Upper lobe of right lung (tissue), 1 donor: ENCODE measurements around the gene HBG1. TPM values are rescaled to one million over a fixed set of nuclear protein-coding genes. Genes with fewer than 3 reads are reported as not detected.
"Not testable (repeated sequence)": the region's sequence is repeated elsewhere in the genome, so short reads cannot be mapped to it uniquely, and the experiment has no call there.

Experiments used
- ATAC-seq: fragments of 200-7000 bp; cut with Tn5 transposase; one replicate; pipeline ENCODE4 v1.9.1; 2020; ENCODE audit warnings: mild to moderate bottlenecking, moderate library complexity
- DNase-seq: peaks from one replicate; pipeline ENCODE4 v3.0.0-alpha.2; 2020
- H3K27ac ChIP-seq: fragments of 200-600 bp; one replicate; pipeline ENCODE4 v1.8.0; 2022
- H3K27me3 ChIP-seq: fragments of 200-600 bp; one replicate; pipeline ENCODE4 v1.8.0; 2022; ENCODE audit warnings: mild to moderate bottlenecking
- H3K36me3 ChIP-seq: fragments of 200-600 bp; one replicate; pipeline ENCODE4 v1.8.0; 2022
- H3K4me1 ChIP-seq: fragments of 200-600 bp; one replicate; pipeline ENCODE4 v1.8.0; 2022
- H3K4me3 ChIP-seq: fragments of 200-600 bp; one replicate; pipeline ENCODE4 v1.8.0; 2022; ENCODE audit warnings: mild to moderate bottlenecking
- H3K9me3 ChIP-seq: fragments of 200-600 bp; one replicate; pipeline ENCODE4 v1.8.0; 2022
- intact Hi-C: fragments of 100-400 bp; cut with DNase I; formaldehyde crosslinking; loops from one replicate; pipeline ENCODE4 v1.11.0; 2022
- total RNA-seq: library from RNA; stranded (reverse); fragmentation: NEBNext Ultra II Directional; extraction: Animal tissue kit (Norgen Biotek cat#: 25700); gene quantifications from one replicate; pipeline ENCODE4 v1.2.1, GENCODE V29; 2021
- TF ChIP-seq, protein P1 (sequence below): fragments of 200-600 bp; IDR thresholded peaks from one replicate; pipeline ENCODE4 v1.8.0; 2022; ENCODE audit warnings: antibody characterized with exemption
- donor health status: DM: no; HTN: yes; CAD: no; lungs with severe emphysema.

The HBG1 gene
- total RNA-seq, 1 donor from 2014 or later, result not detected

DNA sequence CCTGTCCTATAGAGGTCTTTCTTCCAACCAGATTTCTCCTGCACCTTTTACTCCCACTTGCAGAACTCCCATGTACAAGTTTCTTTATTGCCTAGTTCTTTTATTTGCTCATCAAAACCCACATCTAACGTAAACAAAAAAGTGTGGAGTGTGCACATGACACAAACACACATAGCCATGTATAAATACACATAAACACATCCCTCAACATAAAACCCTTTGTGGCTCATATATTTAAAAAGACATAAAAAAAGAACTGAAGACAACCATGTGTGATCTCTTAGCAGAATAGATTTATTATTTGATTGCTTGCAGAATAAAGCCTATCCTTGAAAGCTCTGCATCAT is 3.2 kb upstream of the HBG1 start:
- H3K27me3 ChIP-seq, result no peaks in the 10 kb centered on the region
- no peaks in the 10 kb centered on the region for H3K9me3 ChIP-seq
- no peaks in the 10 kb centered on the region for H3K36me3 ChIP-seq
- ATAC-seq (no peak), DNase-seq (no peak)
- H3K27ac ChIP-seq, result no peak overlapping the region
- H3K4me3 ChIP-seq, result no peak overlapping the region
- intact Hi-C loops, result no loop called here
- TF ChIP-seq, protein P1, sequence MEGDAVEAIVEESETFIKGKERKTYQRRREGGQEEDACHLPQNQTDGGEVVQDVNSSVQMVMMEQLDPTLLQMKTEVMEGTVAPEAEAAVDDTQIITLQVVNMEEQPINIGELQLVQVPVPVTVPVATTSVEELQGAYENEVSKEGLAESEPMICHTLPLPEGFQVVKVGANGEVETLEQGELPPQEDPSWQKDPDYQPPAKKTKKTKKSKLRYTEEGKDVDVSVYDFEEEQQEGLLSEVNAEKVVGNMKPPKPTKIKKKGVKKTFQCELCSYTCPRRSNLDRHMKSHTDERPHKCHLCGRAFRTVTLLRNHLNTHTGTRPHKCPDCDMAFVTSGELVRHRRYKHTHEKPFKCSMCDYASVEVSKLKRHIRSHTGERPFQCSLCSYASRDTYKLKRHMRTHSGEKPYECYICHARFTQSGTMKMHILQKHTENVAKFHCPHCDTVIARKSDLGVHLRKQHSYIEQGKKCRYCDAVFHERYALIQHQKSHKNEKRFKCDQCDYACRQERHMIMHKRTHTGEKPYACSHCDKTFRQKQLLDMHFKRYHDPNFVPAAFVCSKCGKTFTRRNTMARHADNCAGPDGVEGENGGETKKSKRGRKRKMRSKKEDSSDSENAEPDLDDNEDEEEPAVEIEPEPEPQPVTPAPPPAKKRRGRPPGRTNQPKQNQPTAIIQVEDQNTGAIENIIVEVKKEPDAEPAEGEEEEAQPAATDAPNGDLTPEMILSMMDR, result no peak
- H3K4me1 ChIP-seq, result no peaks in the 10 kb centered on the region

DNA sequence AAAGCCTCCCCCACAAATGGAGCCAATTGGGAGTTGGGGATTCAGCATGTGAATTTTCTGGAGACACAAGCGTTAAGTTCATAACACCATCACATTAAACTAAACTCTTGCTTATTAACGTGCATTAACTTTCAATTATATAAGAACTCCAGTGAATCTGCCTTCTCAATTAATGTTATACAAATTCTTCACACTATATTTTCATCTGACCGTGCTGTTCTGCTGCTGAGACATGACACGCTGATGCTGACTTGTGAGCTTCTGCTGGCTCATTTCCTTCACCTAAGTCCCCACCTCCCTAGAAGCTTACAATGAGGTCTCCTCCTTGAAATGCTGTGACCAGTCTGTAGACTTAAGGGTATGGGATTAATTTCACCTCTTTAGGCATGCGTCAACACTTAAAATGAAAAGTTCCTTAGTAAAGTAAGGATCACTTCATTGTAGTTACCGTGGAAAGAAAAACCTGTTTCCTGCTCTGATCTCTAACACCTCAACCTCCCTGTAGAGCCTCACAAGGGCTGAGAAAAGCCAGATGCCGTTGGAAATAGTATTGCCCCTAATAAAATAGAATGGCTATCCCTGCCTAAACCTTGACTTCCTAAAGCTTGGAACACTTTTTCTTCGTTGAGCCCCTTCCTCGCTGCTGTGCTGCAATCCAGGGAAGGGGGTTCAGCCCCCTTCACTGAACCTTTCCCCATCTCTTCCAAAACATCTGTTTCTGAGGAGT is 2.7 kb upstream of the HBG1 start:
- DNase-seq (no peak), ATAC-seq (no peak)
- H3K4me3 ChIP-seq, result no peak overlapping the region
- TF ChIP-seq, protein P1, result no peak
- H3K27me3 ChIP-seq, result no peaks in the 10 kb centered on the region
- no peaks in the 10 kb centered on the region for H3K4me1 ChIP-seq
- H3K9me3 ChIP-seq, result no peaks in the 10 kb centered on the region
- intact Hi-C loops, result no loop called here
- no peaks in the 10 kb centered on the region for H3K36me3 ChIP-seq
- no peak overlapping the region for H3K27ac ChIP-seq

DNA sequence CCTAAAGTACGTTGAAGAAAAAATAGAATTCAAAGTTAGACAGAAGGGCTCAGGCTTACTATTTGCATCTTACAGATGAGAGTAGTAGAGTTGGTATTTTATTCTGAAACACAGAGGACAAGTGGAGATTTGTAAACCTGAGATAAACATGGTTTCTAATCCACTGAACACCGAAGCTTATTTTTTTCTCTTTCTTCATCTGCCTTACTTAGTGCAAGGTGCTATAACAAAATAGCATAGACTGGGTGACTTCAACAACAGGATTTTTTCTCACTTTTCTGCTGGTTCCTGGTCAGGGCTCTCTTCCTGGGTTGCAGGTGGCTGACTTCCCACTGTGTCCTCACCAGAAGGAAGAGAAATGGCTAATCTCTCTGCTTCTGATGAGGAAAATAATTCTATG is 2.1 kb upstream of the HBG1 start:
- DNase-seq, result no peak
- TF ChIP-seq, protein P1, result no peak
- H3K4me3 ChIP-seq, result no peak overlapping the region
- no peaks in the 10 kb centered on the region for H3K4me1 ChIP-seq
- intact Hi-C loops, result no loop called here
- H3K9me3 ChIP-seq, result no peaks in the 10 kb centered on the region
- H3K27me3 ChIP-seq, result no peaks in the 10 kb centered on the region
- no peak for ATAC-seq
- H3K36me3 ChIP-seq, result no peaks in the 10 kb centered on the region
- H3K27ac ChIP-seq, result no peak overlapping the region

DNA sequence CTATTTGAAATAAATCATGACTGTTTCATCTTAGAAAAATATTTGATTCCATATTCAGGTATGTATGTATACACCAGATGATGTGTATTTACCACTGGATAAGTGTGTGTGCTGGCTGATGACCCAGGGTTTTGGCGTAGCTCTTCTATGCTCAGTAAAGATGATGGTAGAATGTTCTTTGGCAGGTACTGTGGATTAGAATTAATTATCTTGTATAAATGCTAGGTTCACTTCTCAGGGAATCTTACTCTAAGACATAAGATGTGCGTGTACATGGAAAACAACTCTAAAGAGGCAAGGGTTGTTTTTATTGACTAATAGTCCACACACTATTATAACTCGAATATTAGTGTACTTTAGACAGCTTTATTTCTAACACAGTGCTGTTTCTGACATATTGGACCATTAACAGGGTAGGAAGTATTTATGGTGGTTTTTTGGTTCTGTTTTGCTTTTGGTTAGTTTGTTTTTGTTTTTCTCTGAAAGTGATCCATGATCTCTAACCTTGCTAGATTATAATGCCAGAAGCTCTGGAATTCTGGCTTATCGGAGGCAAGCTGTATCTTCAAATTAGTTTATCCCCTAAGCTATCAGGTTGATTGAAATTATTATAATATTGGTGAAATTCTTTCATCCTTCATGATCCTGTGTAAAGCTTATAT is 1.0 kb upstream of the HBG1 start:
- Histone ChIP-seq H3K27me3 (no peaks in the 10 kb centered on the region), H3K4me3 (no peak overlapping the region), H3K9me3 (no peaks in the 10 kb centered on the region), H3K36me3 (no peaks in the 10 kb centered on the region), H3K27ac (no peak overlapping the region), H3K4me1 (no peaks in the 10 kb centered on the region)
- no peak for ATAC-seq
- intact Hi-C loops, result no loop called here
- TF ChIP-seq, protein P1, result no peak
- DNase-seq, result no peak

DNA sequence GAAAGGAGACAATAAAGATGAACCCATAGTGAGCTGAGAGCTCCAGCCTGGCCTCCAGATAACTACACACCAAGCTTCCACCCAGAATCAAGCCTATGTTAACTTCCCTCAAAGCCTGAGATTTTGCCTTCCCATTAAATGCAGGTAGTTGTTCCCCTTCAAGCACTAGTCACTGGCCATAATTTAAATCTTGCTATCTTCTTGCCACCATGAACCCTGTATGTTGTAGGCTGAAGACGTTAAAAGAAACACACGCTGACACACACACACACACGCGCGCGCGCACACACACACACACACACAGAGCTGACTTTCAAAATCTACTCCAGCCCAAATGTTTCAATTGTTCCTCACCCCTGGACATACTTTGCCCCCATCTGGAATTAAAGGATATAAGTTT is 1.2 kb downstream of the HBG1 start:
- intact Hi-C loops, H3K36me3 ChIP-seq, H3K9me3 ChIP-seq, H3K27ac ChIP-seq, ATAC-seq, H3K4me3 ChIP-seq, H3K4me1 ChIP-seq, H3K27me3 ChIP-seq, DNase-seq: not testable (repeated sequence)

DNA sequence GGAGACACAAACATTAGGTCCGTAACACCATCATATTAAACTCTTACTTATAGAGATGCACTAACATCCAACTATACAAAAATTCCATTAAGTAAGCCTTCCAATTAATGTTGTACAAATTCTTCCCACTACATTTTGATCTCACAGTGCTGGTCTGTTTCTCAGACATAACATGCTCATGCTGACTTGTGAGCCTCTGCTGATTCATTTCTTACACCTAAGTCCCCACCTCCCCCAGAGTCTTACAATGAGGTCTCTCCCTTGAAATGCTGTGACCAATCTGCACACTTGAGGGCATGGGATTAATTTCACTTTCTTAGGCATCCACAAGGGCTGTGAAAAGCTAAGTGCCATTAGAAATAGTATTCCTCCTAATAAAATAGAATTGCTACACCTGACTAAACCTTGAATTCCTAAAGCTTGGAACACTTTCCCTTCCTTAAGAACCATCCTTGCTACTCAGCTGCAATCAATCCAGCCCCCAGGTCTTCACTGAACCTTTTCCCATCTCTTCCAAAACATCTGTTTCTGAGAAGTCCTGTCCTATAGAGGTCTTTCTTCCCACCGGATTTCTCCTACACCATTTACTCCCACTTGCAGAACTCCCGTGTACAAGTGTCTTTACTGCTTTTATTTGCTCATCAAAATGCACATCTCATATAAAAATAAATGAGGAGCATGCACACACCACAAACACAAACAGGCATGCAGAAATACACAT is 2.0 kb downstream of the HBG1 start:
- ATAC-seq (no peak), DNase-seq (no peak)
- intact Hi-C loops, result no loop called here
- TF ChIP-seq, protein P1, result no peak
- Histone ChIP-seq H3K36me3 (no peaks in the 10 kb centered on the region), H3K27ac (no peak overlapping the region), H3K9me3 (no peaks in the 10 kb centered on the region), H3K27me3 (no peaks in the 10 kb centered on the region), H3K4me1 (no peaks in the 10 kb centered on the region), H3K4me3 (no peak overlapping the region)
